ENCODE data around the gene PLCL1.

The PLCL1 gene

GRCh38 chr2:197867033-197867432, 62.6 kb downstream of the PLCL1 start:
- no peak for TF ChIP-seq CTCF (IDR thresholded peaks at IDR 0.05; ENCODE audit: borderline replicate concordance, insufficient read depth, low read depth, low read length)

GRCh38 chr2:197867624-197868023, 63.2 kb downstream of the PLCL1 start:
- TF ChIP-seq CTCF (IDR thresholded peaks at IDR 0.05; ENCODE audit: borderline replicate concordance, insufficient read depth, low read depth, low read length), result no peak
- no peak overlapping the region for H3K4me3 ChIP-seq (ENCODE audit: low read depth, low read length)

More at GRCh38 chr2:197867033-197867432, 62.6 kb downstream of the PLCL1 start:
- no peak overlapping the region for H3K4me3 ChIP-seq (ENCODE audit: low read depth, low read length)

GRCh38 chr2:197868206-197868605, 63.8 kb downstream of the PLCL1 start:
- no peak overlapping the region for H3K4me3 ChIP-seq (ENCODE audit: low read depth, low read length)
- TF ChIP-seq CTCF (IDR thresholded peaks at IDR 0.05; ENCODE audit: borderline replicate concordance, insufficient read depth, low read depth, low read length), result no peak

- no peak overlapping the region for H3K4me3 ChIP-seq (ENCODE audit: low read depth, low read length)
- no peak for TF ChIP-seq CTCF (IDR thresholded peaks at IDR 0.05; ENCODE audit: borderline replicate concordance, insufficient read depth, low read depth, low read length)
These were observed 64.6 kb downstream of the PLCL1 start for GRCh38 chr2:197869041-197869440.

- H3K4me3 ChIP-seq (ENCODE audit: low read depth, low read length), result no peak overlapping the region
- no peak for TF ChIP-seq CTCF (IDR thresholded peaks at IDR 0.05; ENCODE audit: borderline replicate concordance, insufficient read depth, low read depth, low read length)
These were observed 65.2 kb downstream of the PLCL1 start for GRCh38 chr2:197869501-197870111.

- no peak overlapping the region for H3K4me3 ChIP-seq (ENCODE audit: low read depth, low read length)
- TF ChIP-seq CTCF (IDR thresholded peaks at IDR 0.05; ENCODE audit: borderline replicate concordance, insufficient read depth, low read depth, low read length), result no peak
These were observed 65.7 kb downstream of the PLCL1 start for GRCh38 chr2:197870137-197870536.

GRCh38 chr2:197871780-197872456, 67.5 kb downstream of the PLCL1 start:
- H3K4me3 ChIP-seq (ENCODE audit: low read depth, low read length), result no peak overlapping the region
- TF ChIP-seq CTCF (IDR thresholded peaks at IDR 0.05; ENCODE audit: borderline replicate concordance, insufficient read depth, low read depth, low read length), result no peak
